Lung (tissue), 12 donors: ENCODE measurements around the gene TNPO1. TPM values are rescaled to one million over a fixed set of nuclear protein-coding genes. Genes with fewer than 3 reads are reported as not detected.

Experiments used
- ATAC-seq: fragments of 200-7000 bp; cut with Tn5 transposase; one replicate; pipeline ENCODE4 v1.9.1; 2020; ENCODE audit warnings: moderate number of reproducible peaks; ENCODE audit not compliant: insufficient read depth, low FRiP score
- DNase-seq, 3 donors: peaks; one replicate each; pipeline ENCODE4 v3.0.0-alpha.2; 2013 to 2017
- H3K27ac ChIP-seq, 2 donors: one replicate each; pipeline ENCODE4 v1.5.1; 2013; ENCODE audit warnings: mild to moderate bottlenecking in 2 of 2, moderate library complexity in 2 of 2, control low read depth in 1 of 2, inconsistent platforms in 1 of 2, low read depth in 1 of 2, low read length in 1 of 2
- H3K27me3 ChIP-seq, 3 donors: one replicate each; pipeline ENCODE4 v1.5.1; 2013; ENCODE audit warnings: low read length in 2 of 3; ENCODE audit not compliant: control insufficient read depth in 3 of 3, insufficient read depth in 3 of 3
- H3K36me3 ChIP-seq, 4 donors: one replicate each; pipeline ENCODE4 v1.5.1; 2013; ENCODE audit warnings: low read length in 4 of 4, mild to moderate bottlenecking in 1 of 4, moderate library complexity in 1 of 4; ENCODE audit not compliant: control insufficient read depth in 4 of 4, insufficient read depth in 4 of 4
- H3K4me1 ChIP-seq, 5 donors: one replicate each; pipeline ENCODE4 v1.5.1; 2013; ENCODE audit warnings: low read length in 5 of 5, mild to moderate bottlenecking in 2 of 5, moderate library complexity in 1 of 5; ENCODE audit not compliant: control insufficient read depth in 5 of 5, insufficient read depth in 5 of 5
- H3K4me3 ChIP-seq: one replicate; pipeline ENCODE4 v1.5.1; 2013; ENCODE audit warnings: mild to moderate bottlenecking, control low read depth, moderate library complexity
- H3K9ac ChIP-seq, 2 donors: one replicate each; pipeline ENCODE4 v1.5.1; 2013; ENCODE audit warnings: low read length in 2 of 2, control low read depth in 1 of 2; ENCODE audit not compliant: insufficient read depth in 1 of 2
- H3K9me3 ChIP-seq, 4 donors: one replicate each; pipeline ENCODE4 v1.5.1; 2013; ENCODE audit warnings: low read length in 3 of 4, mild to moderate bottlenecking in 1 of 4, moderate library complexity in 1 of 4; ENCODE audit not compliant: control insufficient read depth in 4 of 4, insufficient read depth in 3 of 4
- WGBS, 2 donors: extraction: QIAGEN DNeasy Blood & Tissue Kit; methylation state at CpG; one replicate each; pipeline ENCODE4 v1.1.7; 2013; 5-methylcytosine and 5-hydroxymethylcytosine counted together
- polyA plus RNA-seq, 2 donors: library from polyadenylated mRNA; stranded (reverse); fragments of 200-250 nt; gene quantifications; one replicate each; pipeline ENCODE4 v1.2.1, GENCODE V29; 2013
- total RNA-seq, 2 donors: library from RNA; depleted of rRNA in 1 of 2; stranded (reverse); fragments of >200 nt in 1 of 2; gene quantifications; one replicate each; pipeline ENCODE4 v1.2.1, GENCODE V29; 2014 to 2021
- TF ChIP-seq, protein P1 (sequence below): IDR thresholded peaks from 2 replicates; pipeline ENCODE4 v1.5.1; 2012; ENCODE audit warnings: mild to moderate bottlenecking; ENCODE audit errors: control extremely low read depth, extremely low read depth
- donor health status: control.
- donor health status: control.
- donor health status: Bipolar disorder and iron deficiency.
- donor health status: healthy.
- donor health status: DM: yes; HTN: yes; CAD: no.

Gene TNPO1
- total and polyA plus RNA-seq, 4 donors: 9.4 to 122 (median 50.8) TPM

DNA sequence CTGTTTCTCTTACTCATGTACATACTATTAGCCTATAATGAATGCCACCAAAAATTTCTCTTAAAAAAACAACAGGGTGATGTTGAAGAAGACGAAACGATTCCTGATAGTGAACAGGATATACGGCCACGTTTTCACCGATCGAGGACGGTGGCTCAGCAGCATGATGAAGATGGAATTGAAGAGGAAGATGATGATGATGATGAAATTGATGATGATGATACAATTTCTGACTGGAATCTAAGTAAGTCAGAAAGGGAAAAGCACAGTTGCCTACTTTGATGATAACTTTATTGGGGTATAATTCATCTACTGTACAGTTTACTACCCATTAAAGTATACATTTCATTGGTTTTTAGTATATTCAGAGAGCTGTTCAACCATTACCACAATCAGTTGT is 66.5 kb downstream of the TNPO1 start:
- no peak overlapping the region for H3K9ac ChIP-seq
- no peak overlapping the region for H3K27ac ChIP-seq
- no peaks in the 10 kb centered on the region for H3K27me3 ChIP-seq
- H3K4me1 ChIP-seq: peaks cover 0 to 10% (median 0%) of the 10 kb centered on the region in 5 donors
- H3K4me3 ChIP-seq: no peak overlapping the region
- 96 to 98% methylated on average over 7 of the region's 7 CpGs for WGBS, 2 donors
- TF ChIP-seq, protein P1, sequence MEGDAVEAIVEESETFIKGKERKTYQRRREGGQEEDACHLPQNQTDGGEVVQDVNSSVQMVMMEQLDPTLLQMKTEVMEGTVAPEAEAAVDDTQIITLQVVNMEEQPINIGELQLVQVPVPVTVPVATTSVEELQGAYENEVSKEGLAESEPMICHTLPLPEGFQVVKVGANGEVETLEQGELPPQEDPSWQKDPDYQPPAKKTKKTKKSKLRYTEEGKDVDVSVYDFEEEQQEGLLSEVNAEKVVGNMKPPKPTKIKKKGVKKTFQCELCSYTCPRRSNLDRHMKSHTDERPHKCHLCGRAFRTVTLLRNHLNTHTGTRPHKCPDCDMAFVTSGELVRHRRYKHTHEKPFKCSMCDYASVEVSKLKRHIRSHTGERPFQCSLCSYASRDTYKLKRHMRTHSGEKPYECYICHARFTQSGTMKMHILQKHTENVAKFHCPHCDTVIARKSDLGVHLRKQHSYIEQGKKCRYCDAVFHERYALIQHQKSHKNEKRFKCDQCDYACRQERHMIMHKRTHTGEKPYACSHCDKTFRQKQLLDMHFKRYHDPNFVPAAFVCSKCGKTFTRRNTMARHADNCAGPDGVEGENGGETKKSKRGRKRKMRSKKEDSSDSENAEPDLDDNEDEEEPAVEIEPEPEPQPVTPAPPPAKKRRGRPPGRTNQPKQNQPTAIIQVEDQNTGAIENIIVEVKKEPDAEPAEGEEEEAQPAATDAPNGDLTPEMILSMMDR: no peak
- peaks cover 23 to 56% (median 45%) of the 10 kb centered on the region in 4 donors for H3K36me3 ChIP-seq
- no peak for ATAC-seq
- no peaks in the 10 kb centered on the region for H3K9me3 ChIP-seq
- DNase-seq: no peak

DNA sequence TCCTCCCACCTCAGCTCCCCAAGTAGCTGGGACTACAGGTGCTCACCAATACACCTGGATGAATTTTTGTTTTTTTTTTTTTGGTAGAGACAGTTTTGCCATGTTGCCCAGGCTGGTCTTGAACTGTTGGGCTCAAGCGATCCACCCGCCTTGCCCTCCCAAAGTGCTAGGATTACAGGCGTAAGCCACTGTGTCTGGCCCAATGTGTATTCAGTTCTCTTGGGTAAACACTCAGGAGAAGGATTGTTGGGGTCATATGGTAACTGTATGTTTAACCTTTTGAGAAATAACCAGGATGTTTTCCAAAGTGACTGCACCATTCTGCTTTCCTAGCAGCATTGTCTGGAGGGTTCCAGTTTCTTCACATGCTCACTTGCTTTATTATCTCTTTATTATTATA is 67.4 kb downstream of the TNPO1 start:
- ATAC-seq (no peak), DNase-seq (peak in 1 of 3 donors; percentile 10)
- Histone ChIP-seq H3K4me1 (peaks cover 0 to 10% (median 0%) of the 10 kb centered on the region in 5 donors), H3K36me3 (peaks cover 25 to 61% (median 48%) of the 10 kb centered on the region in 4 donors), H3K9ac (no peak overlapping the region), H3K27me3 (no peaks in the 10 kb centered on the region), H3K27ac (no peak overlapping the region), H3K9me3 (no peaks in the 10 kb centered on the region), H3K4me3 (no peak overlapping the region)
- 84 to 98% methylated on average over 3 of the region's 3 CpGs for whole genome bisulfite sequencing, 2 donors
- TF ChIP-seq, protein P1: no peak

DNA sequence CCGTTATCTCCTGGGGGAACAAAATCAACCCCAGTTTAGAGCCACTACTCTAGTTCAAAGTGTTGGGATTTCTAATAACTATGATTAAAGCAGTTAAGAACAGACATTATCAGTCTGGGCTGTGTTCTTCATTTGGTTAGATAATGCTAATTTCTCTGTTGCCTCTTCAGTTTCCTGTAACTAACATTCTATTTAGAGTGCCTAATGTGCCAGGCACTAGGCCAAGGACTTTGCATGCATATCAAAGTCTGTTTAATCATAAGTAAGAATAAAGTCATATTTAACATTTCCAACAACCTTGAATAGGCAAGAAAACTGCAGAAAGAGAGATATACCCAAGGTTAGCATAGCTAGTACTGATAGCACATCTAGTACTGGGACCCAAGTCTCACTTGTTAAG is 68.4 kb downstream of the TNPO1 start:
- Histone ChIP-seq H3K9ac (no peak overlapping the region), H3K27ac (no peak overlapping the region), H3K27me3 (no peaks in the 10 kb centered on the region), H3K36me3 (peaks cover 19 to 59% (median 45%) of the 10 kb centered on the region in 4 donors), H3K9me3 (no peaks in the 10 kb centered on the region), H3K4me1 (peaks cover 0 to 10% (median 0%) of the 10 kb centered on the region in 5 donors), H3K4me3 (no peak overlapping the region)
- no peak for ATAC-seq
- WGBS, 2 donors: 94 to 100% methylated on average over 1 of the region's 1 CpG
- DNase-seq: no peak
- TF ChIP-seq, protein P1: no peak

DNA sequence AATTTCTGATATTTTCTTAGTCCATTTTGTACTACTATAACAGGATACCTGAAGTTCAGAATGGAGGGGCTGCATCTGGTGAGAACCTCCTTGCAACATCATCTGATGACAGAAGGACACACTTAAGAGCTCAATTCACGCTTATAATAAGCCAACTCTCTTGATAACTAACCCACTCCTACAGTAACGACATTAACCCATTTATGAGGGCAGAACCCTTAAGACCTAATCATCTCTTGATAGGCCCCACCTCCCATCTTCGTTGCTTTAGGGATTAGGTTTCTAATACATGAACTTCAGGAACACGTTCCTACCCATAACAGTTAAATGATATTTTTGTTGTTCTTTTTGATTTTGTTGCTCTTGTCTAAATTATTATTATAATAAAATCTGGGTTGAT is 69.4 kb downstream of the TNPO1 start:
- 93 to 96% methylated on average over 4 of the region's 4 CpGs for WGBS, 2 donors
- peaks cover 19 to 66% (median 50%) of the 10 kb centered on the region in 4 donors for H3K36me3 ChIP-seq
- H3K27me3 ChIP-seq: no peaks in the 10 kb centered on the region
- TF ChIP-seq, protein P1: no peak
- H3K27ac ChIP-seq: no peak overlapping the region
- no peak for ATAC-seq
- DNase-seq: no peak
- peaks cover 0 to 10% (median 0%) of the 10 kb centered on the region in 5 donors for H3K4me1 ChIP-seq
- H3K9ac ChIP-seq: no peak overlapping the region
- no peak overlapping the region for H3K4me3 ChIP-seq
- H3K9me3 ChIP-seq: no peaks in the 10 kb centered on the region
